Astrocyte of the spinal cord (primary cell): ENCODE measurements around the gene PPL.

Experiments used
- DNase-seq: peaks from one replicate; pipeline ENCODE4 v3.0.0; 2011; ENCODE audit warnings: low read depth, low spot score
- H3K4me3 ChIP-seq: 2 replicates; pipeline ENCODE4 v1.5.1; 2011; ENCODE audit warnings: low read depth, mild to moderate bottlenecking, low read length, moderate library complexity
- in situ Hi-C: cut with HindIII; loops from 2 replicates; pipeline ENCODE4 v1.10.0; 2017; ENCODE audit warnings: low sequenced_read_pairs
- TF ChIP-seq, protein P1 (sequence below): IDR thresholded peaks from 2 replicates; pipeline ENCODE4 v1.5.1; 2012; ENCODE audit warnings: low read depth, mild to moderate bottlenecking, low read length, inconsistent platforms

PPL gene

DNA sequence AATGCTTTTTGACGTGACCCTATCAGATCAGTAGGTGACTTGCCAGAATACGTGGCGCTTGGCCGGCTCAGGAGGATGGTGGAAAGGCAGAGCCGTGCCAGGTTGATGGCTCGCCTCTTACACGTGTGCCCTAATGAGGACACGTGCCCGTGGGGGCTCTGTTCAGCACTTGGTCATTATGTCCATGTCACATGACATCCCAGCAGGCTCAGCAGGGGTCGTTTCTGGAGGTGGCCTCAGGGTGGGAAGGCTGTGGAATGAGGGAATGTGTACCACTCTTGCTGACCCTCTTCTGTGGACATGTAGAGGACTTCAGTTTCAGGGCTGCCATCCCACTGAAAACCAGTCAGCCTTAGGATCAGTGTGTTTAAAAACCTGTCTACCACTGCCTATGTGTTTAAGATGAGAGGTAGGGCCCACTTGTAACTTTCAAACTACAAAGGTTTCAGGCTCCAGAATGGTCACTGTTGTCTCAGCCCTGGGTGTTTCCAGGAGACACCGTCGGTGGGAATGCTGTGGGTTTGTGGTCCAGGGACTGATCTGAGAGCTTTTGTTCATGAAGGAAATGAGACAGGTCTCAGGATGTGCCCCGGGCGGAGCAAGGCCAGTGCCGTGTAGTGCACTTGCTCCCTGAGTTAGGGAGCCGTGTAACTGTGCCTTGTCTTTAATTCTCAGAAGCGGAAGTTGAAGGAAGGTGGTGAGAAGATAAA is 77.6 kb downstream of the PPL start:
- TF ChIP-seq, protein P1, sequence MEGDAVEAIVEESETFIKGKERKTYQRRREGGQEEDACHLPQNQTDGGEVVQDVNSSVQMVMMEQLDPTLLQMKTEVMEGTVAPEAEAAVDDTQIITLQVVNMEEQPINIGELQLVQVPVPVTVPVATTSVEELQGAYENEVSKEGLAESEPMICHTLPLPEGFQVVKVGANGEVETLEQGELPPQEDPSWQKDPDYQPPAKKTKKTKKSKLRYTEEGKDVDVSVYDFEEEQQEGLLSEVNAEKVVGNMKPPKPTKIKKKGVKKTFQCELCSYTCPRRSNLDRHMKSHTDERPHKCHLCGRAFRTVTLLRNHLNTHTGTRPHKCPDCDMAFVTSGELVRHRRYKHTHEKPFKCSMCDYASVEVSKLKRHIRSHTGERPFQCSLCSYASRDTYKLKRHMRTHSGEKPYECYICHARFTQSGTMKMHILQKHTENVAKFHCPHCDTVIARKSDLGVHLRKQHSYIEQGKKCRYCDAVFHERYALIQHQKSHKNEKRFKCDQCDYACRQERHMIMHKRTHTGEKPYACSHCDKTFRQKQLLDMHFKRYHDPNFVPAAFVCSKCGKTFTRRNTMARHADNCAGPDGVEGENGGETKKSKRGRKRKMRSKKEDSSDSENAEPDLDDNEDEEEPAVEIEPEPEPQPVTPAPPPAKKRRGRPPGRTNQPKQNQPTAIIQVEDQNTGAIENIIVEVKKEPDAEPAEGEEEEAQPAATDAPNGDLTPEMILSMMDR: no peak
- DNase-seq: peak; percentile 47
- H3K4me3 ChIP-seq: no peak overlapping the region
- in situ Hi-C loops: no loop called here

DNA sequence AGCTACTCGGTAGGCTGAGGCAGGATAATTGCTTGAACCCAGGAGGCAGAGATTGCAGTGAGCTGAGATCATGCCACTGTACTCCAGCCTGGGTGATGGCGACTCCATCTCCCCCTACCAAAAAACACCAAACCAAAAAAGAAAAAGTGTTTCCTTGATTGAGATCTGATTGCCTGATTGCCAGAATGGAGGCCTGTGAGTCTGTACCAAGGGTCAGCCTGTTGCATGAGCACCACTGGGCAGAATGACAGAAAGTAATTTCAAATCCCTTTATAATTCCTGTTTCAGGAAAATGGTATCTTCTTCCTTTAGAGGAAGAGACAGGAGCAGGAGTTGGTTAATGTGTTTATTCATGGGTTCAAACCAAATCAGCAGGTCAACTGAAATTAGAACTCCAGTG is 81.1 kb downstream of the PPL start:
- no peak for DNase-seq
- TF ChIP-seq, protein P1: no peak
- H3K4me3 ChIP-seq: no peak overlapping the region
- in situ Hi-C loops: no loop called here

GRCh38 chr16:4855371-4855770 is 81.6 kb downstream of the PPL start:
- TF ChIP-seq, protein P1: no peak
- H3K4me3 ChIP-seq: no peak overlapping the region
- in situ Hi-C loops: no loop called here
- DNase-seq: no peak

DNA sequence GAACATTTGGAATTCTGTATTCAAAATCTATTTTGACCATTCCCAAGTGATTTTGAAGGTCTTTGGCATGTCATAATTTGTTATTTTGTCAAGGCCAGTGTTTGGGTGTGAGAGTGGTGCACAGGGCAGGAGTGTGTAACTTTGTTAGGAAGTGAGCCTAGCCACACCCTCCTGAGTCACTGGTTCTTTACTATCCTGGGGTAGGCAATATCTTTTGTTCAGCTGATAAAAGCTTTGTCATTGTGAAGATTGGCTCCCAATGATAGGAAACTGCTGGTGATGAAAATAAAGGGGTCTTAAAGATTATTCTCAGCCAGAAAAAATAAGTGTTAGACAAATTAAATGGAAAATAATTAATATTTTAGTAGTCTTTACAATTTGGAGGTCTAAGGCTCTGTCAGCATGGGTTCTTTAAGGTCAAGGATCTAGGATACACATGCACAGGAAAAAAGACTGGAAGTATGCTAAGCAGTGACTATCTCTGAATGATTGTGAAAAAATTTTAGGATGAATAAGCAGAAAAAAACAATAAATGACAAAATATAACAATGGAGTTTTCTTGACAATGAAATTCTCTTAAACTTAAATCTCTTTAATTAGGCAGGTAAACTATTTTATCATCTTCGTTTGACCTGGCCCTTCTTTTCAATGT is 84.6 kb downstream of the PPL start:
- DNase-seq: peak; percentile 13
- in situ Hi-C loops: no loop called here

GRCh38 chr16:4850211-4850610 is 86.7 kb downstream of the PPL start:
- DNase-seq: no peak
- TF ChIP-seq, protein P1: no peak
- no peak overlapping the region for H3K4me3 ChIP-seq
- in situ Hi-C loops: no loop called here

More for the DNA sequence above, 84.6 kb downstream of the PPL start:
- TF ChIP-seq, protein P1: no peak
- H3K4me3 ChIP-seq: no peak overlapping the region

GRCh38 chr16:4847774-4848587 is 89.0 kb downstream of the PPL start:
- H3K4me3 ChIP-seq: peak overlapping the region; percentile 78
- peak; percentile 57 for DNase-seq
- TF ChIP-seq, protein P1: no peak
- in situ Hi-C loops: no loop called here
